Activated T-cell treated with anti-CD3 and anti-CD28 coated beads for 24 hours (primary cell): ENCODE results near the gene NOP53.
"Not testable (repeated sequence)": the region's sequence is repeated elsewhere in the genome, so short reads cannot be mapped to it uniquely, and the experiment has no call there.

Experiments
- DNase-seq: peaks from one replicate; pipeline ENCODE4 v3.0.0-alpha.2; 2020; ENCODE audit warnings: low read depth

Gene NOP53

DNA sequence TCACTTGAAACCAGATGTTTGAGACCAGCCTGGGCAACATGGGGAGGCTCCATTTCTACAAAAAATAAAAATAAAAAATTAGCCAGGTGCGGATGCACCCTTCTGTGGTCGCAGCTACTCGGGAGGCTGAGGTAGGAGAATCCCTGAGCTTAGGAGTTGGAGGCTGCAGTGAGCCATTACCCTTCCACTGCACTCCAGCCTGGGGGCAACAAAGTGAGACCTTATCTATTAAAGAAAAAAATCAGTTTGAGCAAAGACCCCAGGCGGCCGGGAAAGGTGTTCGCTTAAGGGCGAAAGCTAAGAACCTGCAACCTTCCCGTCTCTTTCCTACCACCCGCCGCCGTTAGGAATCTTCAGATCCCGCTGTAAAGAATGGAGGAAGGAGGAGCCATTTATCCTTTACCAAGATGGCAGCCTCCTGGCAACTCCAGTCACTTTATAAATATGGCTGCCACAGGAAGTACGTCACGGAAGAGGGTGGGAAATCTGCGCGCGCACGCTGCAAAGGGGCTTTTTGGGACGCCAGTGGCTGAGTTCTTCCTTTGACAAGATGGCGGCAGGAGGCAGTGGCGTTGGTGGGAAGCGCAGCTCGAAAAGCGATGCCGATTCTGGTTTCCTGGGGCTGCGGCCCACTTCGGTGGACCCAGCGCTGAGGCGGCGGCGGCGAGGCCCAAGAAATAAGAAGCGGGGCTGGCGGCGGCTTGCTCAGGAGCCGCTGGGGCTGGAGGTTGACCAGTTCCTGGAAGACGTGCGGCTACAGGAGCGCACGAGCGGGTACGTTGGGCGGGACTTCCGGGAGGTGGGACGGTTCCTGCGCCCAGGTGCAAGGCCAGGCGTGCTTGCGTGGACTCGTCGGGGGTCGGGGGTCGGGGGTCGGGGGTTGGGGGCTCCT is at the start of gene NOP53:
TSS of gene NOP53 (plus strand) at position 537 of the 892 bp plus-strand sequence. CDS start at position 551, 14 bp downstream.
- DNase-seq: peak; percentile 95

DNA sequence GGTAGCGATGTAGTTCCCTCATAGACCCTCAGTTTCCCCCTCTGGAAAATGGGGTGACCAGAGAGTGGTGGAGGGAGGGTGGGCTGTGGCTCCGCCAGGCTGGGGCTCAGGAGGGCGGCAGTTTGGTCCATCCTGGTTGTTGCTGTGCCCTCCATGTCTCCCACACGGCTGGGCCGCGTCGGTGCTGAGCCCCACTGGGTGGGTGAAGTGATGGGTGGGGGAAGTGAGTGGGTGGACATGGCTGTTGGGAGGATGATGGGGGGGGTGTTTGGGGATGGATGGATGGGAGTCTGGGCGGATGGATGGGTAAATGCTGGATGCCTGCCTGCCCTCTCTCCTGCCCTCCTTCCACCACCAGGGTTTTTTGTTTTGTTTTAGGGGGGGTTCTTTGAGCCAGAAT is 48.7 kb upstream of the NOP53 start:
- DNase-seq: no peak

DNA sequence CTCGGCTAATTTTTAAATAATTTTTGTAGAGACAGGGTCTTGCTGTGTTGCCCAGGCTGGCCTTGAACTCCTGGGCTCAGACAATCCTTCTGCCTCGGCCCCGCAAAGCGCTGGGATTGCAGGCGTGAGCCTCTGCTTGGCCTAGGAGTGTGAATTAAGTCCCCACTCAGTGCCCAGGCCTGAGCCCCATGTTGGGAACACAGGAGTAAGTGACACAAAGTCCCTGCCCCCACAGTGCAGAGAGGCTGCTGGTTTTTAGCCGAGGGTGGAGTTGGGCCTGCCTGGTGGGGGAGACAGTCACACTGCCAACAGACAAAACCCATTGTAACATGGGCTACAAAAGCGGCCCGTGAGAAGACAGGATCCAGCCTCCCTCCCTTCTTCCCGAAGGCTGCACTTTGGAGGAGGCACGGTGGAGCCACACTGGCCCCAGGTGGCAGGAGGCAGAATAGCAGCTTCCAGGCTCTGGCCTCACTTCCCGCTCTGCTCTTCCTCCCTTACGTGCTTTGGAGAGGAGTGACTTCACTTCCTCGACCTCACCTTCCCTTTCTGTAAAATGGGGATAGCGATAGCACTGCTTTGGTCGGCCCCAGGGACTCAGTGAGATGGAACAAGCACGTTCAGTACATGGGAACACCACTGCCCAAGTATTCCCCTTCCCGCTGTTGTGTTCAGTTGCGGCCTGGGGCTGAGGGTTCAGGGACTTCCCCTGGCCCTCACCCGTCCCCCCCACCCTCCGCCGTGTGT is 47.3 kb upstream of the NOP53 start:
- DNase-seq: peak; percentile 24

- no peak for DNase-seq
These were observed 46.6 kb upstream of the NOP53 start for GRCh38 chr19:47698631-47699359.

GRCh38 chr19:47699360-47699917 is 45.9 kb upstream of the NOP53 start:
- DNase-seq: peak; percentile 29

GRCh38 chr19:47700934-47701716 is 44.2 kb upstream of the NOP53 start:
- no peak for DNase-seq

GRCh38 chr19:47701717-47702552 is 43.4 kb upstream of the NOP53 start:
- no peak for DNase-seq

DNA sequence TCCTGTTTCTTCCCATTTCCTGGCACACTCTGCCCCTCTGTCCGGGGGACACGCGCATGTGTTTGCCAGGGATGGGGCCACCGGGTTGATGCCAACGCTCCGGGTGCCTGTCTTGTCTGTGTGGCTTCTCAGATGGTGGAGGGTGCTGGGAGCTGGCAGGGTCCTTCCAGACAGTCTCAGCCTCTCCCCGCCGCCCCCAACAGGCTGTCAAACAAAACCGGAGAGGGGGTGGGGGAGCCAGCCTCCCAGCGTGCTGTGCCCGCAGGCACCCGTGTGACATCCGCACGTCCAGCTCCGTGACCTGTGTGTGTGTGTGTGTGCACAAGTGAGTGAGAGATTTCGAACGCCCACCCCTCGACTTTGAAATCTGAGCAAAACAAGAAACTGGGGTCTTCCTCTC is 42.7 kb upstream of the NOP53 start:
- DNase-seq: no peak

GRCh38 chr19:47703301-47703700 is 42.0 kb upstream of the NOP53 start:
- DNase-seq: no peak

DNA sequence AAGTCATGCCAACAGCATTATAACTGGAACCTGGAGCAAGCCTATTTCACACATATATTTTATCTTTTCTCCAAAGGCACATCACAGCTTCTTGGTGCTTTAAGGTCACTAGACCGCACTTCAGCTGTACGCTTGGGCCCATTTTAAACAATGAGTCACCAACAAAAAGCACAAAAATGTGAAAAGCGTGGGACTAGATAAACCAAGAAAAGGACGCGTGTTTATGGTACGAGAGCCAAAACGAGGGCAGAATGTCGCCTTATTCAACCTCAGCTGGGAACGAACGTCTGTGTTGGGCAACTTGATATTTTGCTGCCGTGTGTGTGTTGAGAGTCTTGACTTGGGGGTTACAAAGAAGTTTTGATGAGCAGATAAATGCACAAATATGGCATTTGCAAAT is 41.3 kb upstream of the NOP53 start:
- no peak for DNase-seq

DNA sequence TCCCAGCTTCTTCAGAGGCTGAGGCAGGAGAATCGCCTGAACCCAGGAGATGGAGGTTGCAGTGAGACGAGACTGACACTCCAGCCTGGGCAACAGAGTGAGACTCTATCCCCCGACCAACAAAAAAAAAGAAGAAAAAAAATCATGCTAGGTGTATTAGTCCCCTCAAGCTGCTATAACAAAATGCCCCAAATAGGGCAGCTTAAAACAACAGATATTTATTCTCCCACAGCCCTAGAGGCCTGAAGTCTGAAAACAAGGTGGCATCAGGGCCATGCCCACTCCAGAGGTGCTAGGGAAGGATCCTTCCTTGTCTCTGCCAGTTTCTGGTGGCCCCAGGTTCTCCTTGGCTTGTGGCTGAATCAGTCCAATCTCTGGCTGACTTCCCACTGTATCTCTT is 40.7 kb upstream of the NOP53 start:
- no peak for DNase-seq

- peak; percentile 72 for DNase-seq
These were observed 38.0 kb upstream of the NOP53 start for GRCh38 chr19:47707135-47707925.

GRCh38 chr19:47711652-47712242 is 33.6 kb upstream of the NOP53 start:
- no peak for DNase-seq

DNA sequence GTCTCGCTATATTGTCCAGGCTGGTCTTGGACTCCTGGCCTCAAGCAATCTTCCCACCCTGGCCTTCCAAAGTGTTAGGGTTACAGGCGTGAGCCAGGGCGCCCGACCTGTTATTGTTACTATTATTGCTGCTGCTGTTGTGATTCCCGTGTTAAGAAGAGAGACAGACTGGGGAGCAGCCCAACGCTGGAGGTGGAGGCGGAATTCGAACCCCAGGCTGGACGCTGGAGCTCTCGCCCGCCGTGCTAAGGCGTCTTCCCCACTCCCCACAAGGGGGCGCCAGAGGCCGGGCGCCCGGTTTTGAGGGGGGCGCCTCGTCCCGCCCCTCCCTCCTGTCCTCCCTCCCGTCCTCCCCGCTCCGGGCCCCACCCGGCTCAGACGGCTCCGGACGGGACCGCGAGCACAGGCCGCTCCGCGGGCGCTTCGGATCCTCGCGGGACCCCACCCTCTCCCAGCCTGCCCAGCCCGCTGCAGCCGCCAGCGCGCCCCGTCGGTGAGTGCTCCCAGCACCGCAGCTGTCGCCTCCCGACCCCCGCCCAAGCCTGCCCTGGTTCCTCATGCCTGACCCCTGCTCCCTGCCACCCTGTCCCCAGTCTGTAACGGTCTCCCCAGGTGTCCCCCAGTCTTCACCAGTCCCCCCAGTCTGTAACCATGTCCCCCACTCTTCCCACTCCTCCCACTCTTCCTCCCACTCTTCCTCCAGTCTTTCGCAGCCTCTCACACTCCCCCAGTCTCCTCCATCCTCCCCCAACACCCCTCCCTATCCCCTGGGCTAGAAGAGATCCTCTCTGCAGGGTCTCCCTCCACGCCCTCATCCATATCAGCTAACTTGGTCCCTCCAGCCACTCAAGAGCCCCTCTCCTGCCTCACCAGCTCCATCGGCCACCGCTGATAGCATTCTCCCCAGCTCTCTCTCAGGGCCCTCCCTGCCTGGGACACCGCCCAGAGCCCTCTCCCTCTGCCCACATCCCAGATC is 32.0 kb upstream of the NOP53 start, which contains the start of gene EHD2:
TSS of gene EHD2 (plus strand) at position 377 of the 976 bp plus-strand sequence. CDS start 3,191 bp downstream, outside the sequence.
- peak; percentile 39 for DNase-seq

DNA sequence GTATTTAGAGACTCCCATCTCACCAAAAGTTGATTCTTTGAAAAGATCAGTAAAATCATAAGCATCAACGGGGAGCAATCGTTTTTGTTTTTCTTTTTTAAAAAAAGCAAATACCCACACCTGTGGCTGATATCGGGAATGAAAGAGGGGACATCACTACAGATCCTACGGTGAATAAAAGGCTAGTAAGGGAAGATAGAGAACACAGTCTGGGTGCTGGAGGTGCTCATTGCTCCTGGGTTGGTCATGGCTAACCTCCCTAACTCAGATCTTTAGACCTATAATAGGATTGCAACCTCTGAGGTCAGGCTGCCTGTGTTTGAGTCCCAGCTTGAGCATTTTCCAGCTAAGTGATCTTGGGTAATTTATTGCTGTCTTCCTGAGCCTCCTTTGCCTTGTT is 31.0 kb upstream of the NOP53 start:
- no peak for DNase-seq

DNA sequence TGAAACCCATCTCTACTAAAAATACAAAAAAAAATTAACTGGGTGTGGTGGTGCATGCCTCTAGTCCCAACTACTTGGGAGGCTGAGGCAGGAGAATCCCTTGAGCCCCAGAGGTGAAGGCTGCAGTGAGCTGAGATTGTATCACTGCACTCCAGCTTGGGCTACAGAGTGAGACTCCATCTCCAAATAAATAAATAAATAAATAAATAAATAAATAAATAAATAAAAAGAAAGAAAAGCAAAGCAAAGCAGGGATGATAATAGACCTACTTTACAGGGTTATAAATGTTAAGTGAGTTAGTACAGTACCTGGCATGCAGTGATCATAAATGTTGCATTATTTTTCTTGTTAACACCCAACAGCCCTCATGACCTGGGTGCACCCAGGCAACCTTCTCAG is 30.5 kb upstream of the NOP53 start:
- DNase-seq: not testable (repeated sequence)

DNA sequence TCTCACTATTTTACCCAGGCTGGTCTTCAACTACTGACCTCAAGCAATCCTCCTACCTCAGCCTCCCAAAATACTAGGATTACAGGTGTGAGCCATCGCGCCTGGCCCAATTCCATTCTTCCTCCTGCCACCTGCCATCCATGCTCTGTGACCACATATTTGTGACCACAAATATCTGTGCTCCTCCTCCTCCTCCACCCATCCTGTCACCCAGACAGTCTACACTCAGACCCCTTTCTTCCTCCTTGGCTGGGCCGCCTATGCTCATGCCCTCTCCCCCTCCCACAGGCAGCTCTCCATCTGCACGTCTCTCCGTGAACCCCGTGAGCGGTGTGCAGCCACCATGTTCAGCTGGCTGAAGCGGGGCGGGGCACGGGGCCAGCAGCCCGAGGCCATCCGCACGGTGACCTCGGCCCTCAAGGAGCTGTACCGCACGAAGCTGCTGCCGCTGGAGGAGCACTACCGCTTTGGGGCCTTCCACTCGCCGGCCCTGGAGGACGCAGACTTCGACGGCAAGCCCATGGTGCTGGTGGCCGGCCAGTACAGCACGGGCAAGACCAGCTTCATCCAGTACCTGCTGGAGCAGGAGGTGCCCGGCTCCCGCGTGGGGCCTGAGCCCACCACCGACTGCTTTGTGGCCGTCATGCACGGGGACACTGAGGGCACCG is 28.9 kb upstream of the NOP53 start:
- DNase-seq: no peak
